Memory B cell (primary cell): Measurements from ENCODE around the gene NXT1.

Source experiments
- ATAC-seq: fragments of 150-1000 bp; cut with Tn5 transposase; 2 replicates; pipeline ENCODE4 v1.10.0; 2021; ENCODE audit warnings: low read depth, mild to moderate bottlenecking, moderate library complexity
- DNase-seq, 2 donors: peaks; one replicate each; pipeline ENCODE4 v3.0.0; 2022; ENCODE audit warnings: low spot score in 2 of 2
- H3K27ac Mint-ChIP-seq: one replicate; pipeline ENCODE4 v1.8.0; 2022; ENCODE audit warnings: mild to moderate bottlenecking, moderate library complexity, mixed read lengths
- H3K27me3 Mint-ChIP-seq: one replicate; pipeline ENCODE4 v1.8.0; 2022; ENCODE audit warnings: mixed read lengths
- H3K36me3 Mint-ChIP-seq: one replicate; pipeline ENCODE4 v1.8.0; 2022; ENCODE audit warnings: mild to moderate bottlenecking, mixed read lengths
- H3K4me1 Mint-ChIP-seq: one replicate; pipeline ENCODE4 v1.8.0; 2022; ENCODE audit warnings: mixed read lengths
- H3K4me3 Mint-ChIP-seq: one replicate; pipeline ENCODE4 v1.8.0; 2022; ENCODE audit warnings: mild to moderate bottlenecking, moderate library complexity, mixed read lengths
- H3K9me3 Mint-ChIP-seq: one replicate; pipeline ENCODE4 v1.8.0; 2022; ENCODE audit warnings: mixed read lengths

The NXT1 gene

GRCh38 chr20:23401051-23401450 lies 50.5 kb downstream of the NXT1 start:
- Mint-ChIP-seq H3K27me3 (no peaks in the 10 kb centered on the region), H3K9me3 (no peaks in the 10 kb centered on the region), H3K4me3 (no peak overlapping the region), H3K27ac (no peak overlapping the region), H3K36me3 (peaks cover 5% of the 10 kb centered on the region), H3K4me1 (peaks cover 7% of the 10 kb centered on the region)
- ATAC-seq (no peak), DNase-seq (no peak)

- Mint-ChIP-seq H3K36me3 (peaks cover 4% of the 10 kb centered on the region), H3K27ac (no peak overlapping the region), H3K9me3 (no peaks in the 10 kb centered on the region), H3K4me3 (no peak overlapping the region), H3K27me3 (no peaks in the 10 kb centered on the region), H3K4me1 (peaks cover 14% of the 10 kb centered on the region)
- ATAC-seq = no peak
- no peak for DNase-seq
Measured at GRCh38 chr20:23403751-23404150, 53.2 kb downstream of the NXT1 start.

GRCh38 chr20:23404196-23404595 lies 53.6 kb downstream of the NXT1 start:
- peaks cover 4% of the 10 kb centered on the region for H3K36me3 Mint-ChIP-seq
- ATAC-seq (no peak), DNase-seq (no peak)
- H3K27me3 Mint-ChIP-seq = no peaks in the 10 kb centered on the region
- no peak overlapping the region for H3K4me3 Mint-ChIP-seq
- peaks cover 14% of the 10 kb centered on the region for H3K4me1 Mint-ChIP-seq
- H3K9me3 Mint-ChIP-seq = no peaks in the 10 kb centered on the region
- no peak overlapping the region for H3K27ac Mint-ChIP-seq
